GDM1 (cell line): ENCODE measurements around the gene CCNL2.

Experiments used
- DNase-seq: peaks from one replicate; lab custom pipeline; 2025; lab: John Stamatoyannopoulos, UW

The CCNL2 gene

GRCh38 chr1:1342061-1342562, 57.0 kb downstream of the CCNL2 start:
- no peak for DNase-seq

GRCh38 chr1:1341549-1342021, 57.5 kb downstream of the CCNL2 start:
- no peak for DNase-seq

- no peak for DNase-seq
Measured at GRCh38 chr1:1340791-1341548, 58.2 kb downstream of the CCNL2 start.

- no peak for DNase-seq
Measured at GRCh38 chr1:1340185-1340584, 59.0 kb downstream of the CCNL2 start.

- no peak for DNase-seq
Measured at GRCh38 chr1:1338278-1338677, 60.9 kb downstream of the CCNL2 start.

- DNase-seq, result no peak
Measured at GRCh38 chr1:1337793-1338147, 61.4 kb downstream of the CCNL2 start.

- DNase-seq, result no peak
Measured at GRCh38 chr1:1336931-1337792, 62.0 kb downstream of the CCNL2 start.

- DNase-seq, result no peak
Measured at GRCh38 chr1:1336446-1336845, 62.7 kb downstream of the CCNL2 start.

- no peak for DNase-seq
Measured at GRCh38 chr1:1335792-1336248, 63.3 kb downstream of the CCNL2 start.
